Epithelial cell of prostate (primary cell): ENCODE results near the gene MED13L.

ENCODE experiments used
- DNase-seq: peaks from one replicate; pipeline ENCODE4 v3.0.0-alpha.2; 2011; ENCODE audit warnings: low read depth, low spot score
- H3K27ac ChIP-seq: fragments of 450-650 bp; 2 replicates; pipeline ENCODE4 v1.5.1; 2017; ENCODE audit warnings: mild to moderate bottlenecking

Gene MED13L

GRCh38 chr12:116078396-116078795 lies 199.1 kb downstream of the MED13L start:
- DNase-seq, result no peak
- no peak overlapping the region for H3K27ac ChIP-seq

- no peak for DNase-seq
- no peak overlapping the region for H3K27ac ChIP-seq
Measured at GRCh38 chr12:116077431-116077830, 200.1 kb downstream of the MED13L start.

GRCh38 chr12:116076399-116076798 lies 201.1 kb downstream of the MED13L start:
- H3K27ac ChIP-seq, result no peak overlapping the region
- no peak for DNase-seq

- no peak overlapping the region for H3K27ac ChIP-seq
- no peak for DNase-seq
Measured at GRCh38 chr12:116074686-116075085, 202.8 kb downstream of the MED13L start.

- no peak for DNase-seq
- no peak overlapping the region for H3K27ac ChIP-seq
Measured at GRCh38 chr12:116071555-116072230, 205.8 kb downstream of the MED13L start.

- no peak for DNase-seq
- H3K27ac ChIP-seq, result no peak overlapping the region
Measured at GRCh38 chr12:116070444-116070843, 207.0 kb downstream of the MED13L start.

- no peak for DNase-seq
Measured at GRCh38 chr12:116069943-116070342, 207.6 kb downstream of the MED13L start.

GRCh38 chr12:116068853-116069252 lies 208.6 kb downstream of the MED13L start:
- no peak overlapping the region for H3K27ac ChIP-seq
- no peak for DNase-seq

More at GRCh38 chr12:116069943-116070342, 207.6 kb downstream of the MED13L start:
- H3K27ac ChIP-seq, result no peak overlapping the region

- no peak overlapping the region for H3K27ac ChIP-seq
- no peak for DNase-seq
Measured at GRCh38 chr12:116068371-116068770, 209.1 kb downstream of the MED13L start.

GRCh38 chr12:116067892-116068291 lies 209.6 kb downstream of the MED13L start:
- H3K27ac ChIP-seq, result no peak overlapping the region
- DNase-seq, result no peak

GRCh38 chr12:116066381-116067230 lies 210.9 kb downstream of the MED13L start:
- DNase-seq, result no peak
- H3K27ac ChIP-seq, result no peak overlapping the region

- no peak for DNase-seq
- no peak overlapping the region for H3K27ac ChIP-seq
Measured at GRCh38 chr12:116065606-116066005, 211.9 kb downstream of the MED13L start.

GRCh38 chr12:116064493-116064892 lies 213.0 kb downstream of the MED13L start:
- no peak for DNase-seq
- H3K27ac ChIP-seq, result no peak overlapping the region

GRCh38 chr12:116062698-116063097 lies 214.8 kb downstream of the MED13L start:
- no peak overlapping the region for H3K27ac ChIP-seq
- no peak for DNase-seq

GRCh38 chr12:116060764-116061163 lies 216.7 kb downstream of the MED13L start:
- no peak for DNase-seq

GRCh38 chr12:116059904-116060303 lies 217.6 kb downstream of the MED13L start:
- DNase-seq, result no peak
- no peak overlapping the region for H3K27ac ChIP-seq

More at GRCh38 chr12:116060764-116061163, 216.7 kb downstream of the MED13L start:
- no peak overlapping the region for H3K27ac ChIP-seq

GRCh38 chr12:116058574-116058973 lies 218.9 kb downstream of the MED13L start:
- DNase-seq, result no peak
- H3K27ac ChIP-seq, result no peak overlapping the region

GRCh38 chr12:116057356-116057755 lies 220.1 kb downstream of the MED13L start:
- DNase-seq, result no peak
- no peak overlapping the region for H3K27ac ChIP-seq

- DNase-seq, result no peak
Measured at GRCh38 chr12:116055895-116056607, 221.4 kb downstream of the MED13L start.

GRCh38 chr12:116054280-116054679 lies 223.2 kb downstream of the MED13L start:
- H3K27ac ChIP-seq, result no peak overlapping the region
- DNase-seq, result no peak

More at GRCh38 chr12:116055895-116056607, 221.4 kb downstream of the MED13L start:
- no peak overlapping the region for H3K27ac ChIP-seq
